ENCODE data around the gene ATXN7L2. TPM values are rescaled to one million over a fixed set of nuclear protein-coding genes. Genes with fewer than 3 reads are reported as not detected.

ATXN7L2 gene
- total and polyA plus RNA-seq, 10 of the 15 experiments (the other 5 are each of a cell fraction or from before 2014, with no cell fraction given): 0.27 to 7.4 (median 4.9) TPM

DNA sequence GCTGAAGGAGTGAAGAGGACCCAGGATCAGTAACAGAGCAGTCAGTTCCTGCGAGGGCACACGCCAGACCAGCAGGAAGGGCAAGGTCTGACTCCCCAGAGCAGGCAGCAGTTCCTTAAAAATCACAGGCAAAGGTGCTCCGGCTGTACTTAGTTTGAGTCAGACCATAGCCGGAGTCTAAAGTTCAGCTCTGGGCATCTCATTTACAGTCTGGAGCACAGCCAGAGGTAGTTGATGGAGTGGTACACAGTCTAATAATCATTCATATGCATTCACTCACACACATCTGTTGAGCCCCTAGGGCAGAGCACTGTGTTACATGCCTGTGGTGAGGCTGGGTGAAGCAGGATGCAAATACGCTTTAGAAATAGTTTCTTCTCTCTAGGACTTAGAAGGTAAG lies 33.2 kb downstream of the ATXN7L2 start (continued):
- no peak for TF ChIP-seq RELB (IDR thresholded peaks at IDR 0.05; ENCODE audit: low read depth)

DNA sequence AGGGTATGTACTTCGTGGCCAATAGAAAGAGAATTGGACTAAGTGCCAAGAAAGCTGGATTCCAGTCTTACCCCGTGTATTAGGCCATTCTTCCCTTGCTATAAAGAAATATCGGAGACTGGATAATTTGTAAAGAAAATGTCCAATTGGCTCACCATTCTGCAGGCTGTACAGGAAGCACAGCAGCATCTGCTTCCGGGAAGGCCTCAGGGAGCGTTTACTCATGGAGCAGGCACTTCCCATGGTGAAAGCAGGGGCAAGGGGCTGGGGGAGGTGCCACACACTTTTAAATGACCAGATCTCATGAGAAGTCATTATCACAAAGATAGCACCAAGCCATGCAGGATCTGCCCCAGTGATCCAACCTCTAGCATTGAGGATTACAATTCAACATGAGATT lies 33.6 kb downstream of the ATXN7L2 start:
- Histone ChIP-seq H3K79me2 (ENCODE audit: control insufficient read depth, insufficient read depth, low read length) (no peaks in the 10 kb centered on the region), H3K4me1 (ENCODE audit: control insufficient read depth, insufficient read depth, low read length) (no peaks in the 10 kb centered on the region), H4K20me1 (ENCODE audit: control insufficient read depth, insufficient read depth) (no peaks in the 10 kb centered on the region), H3K9ac (ENCODE audit: control insufficient read depth, insufficient read depth, low read length) (no peak overlapping the region), H3K4me3 (no peak overlapping the region), H3K9me3 (replicated peaks; ENCODE audit: control insufficient read depth, insufficient read depth, low read length) (no peaks in the 10 kb centered on the region), H3K4me2 (ENCODE audit: control insufficient read depth, insufficient read depth) (no peak overlapping the region), H3K27me3 (replicated peaks in 1 of 2; ENCODE audit: control insufficient read depth in 2 of 2, insufficient read depth in 2 of 2, low read length in 1 of 2) (peaks cover 0 to 3% of the 10 kb centered on the region in 2 experiments; a peak in 3 of 4 replicates), H3K36me3 (ENCODE audit: control insufficient read depth in 2 of 2, insufficient read depth in 2 of 2, low read length in 1 of 2) (no peaks in the 10 kb centered on the region), H2AFZ (ENCODE audit: control insufficient read depth, low read depth, low read length) (no peak overlapping the region), H3K27ac (ENCODE audit: control insufficient read depth, insufficient read depth) (no peak overlapping the region)
- WGBS (ENCODE audit: insufficient coverage, insufficient replicate concordance, low lambda C conversion rate, missing lambda C conversion rate): 54% methylated on average over 5 of the region's 5 CpGs
- no peak for DNase-seq (ENCODE audit: low read depth, low spot score)
- ATAC-seq: no peak
- in situ Hi-C loops (cut with MboI) (no loop called here), intact Hi-C loops (cut with micrococcal nuclease; ENCODE audit: unreplicated experiment) (no loop called here)
- ChIA-PET CTCF (interaction anchor here (1.2 to 19.4 kb wide), 4 partner anchors 11 to 122 kb away, joined by 3 to 240 read pairs (median 27); partner anchors contain the start of gene CYB561D1), SMC1A (ENCODE audit: uncharacterized antibody, unreplicated experiment) (interaction anchor here (1.2 kb wide), 1 partner anchor 15 kb away, joined by 4 read pairs; no protein-coding TSS in a partner anchor), POLR2A (interaction anchor here (1.0 kb wide), 1 partner anchor 12 kb away, joined by 4 read pairs; no protein-coding TSS in a partner anchor), RAD21 (ENCODE audit: unreplicated experiment) (no interaction called here)
- no TSS peak for BruUV-seq (replicated peaks)
- no peak for FAIRE-seq
- TF ChIP-seq RB1 (IDR thresholded peaks at IDR 0.05; ENCODE audit: borderline replicate concordance) (no peak), NFIC (IDR thresholded peaks at IDR 0.05; ENCODE audit: low read depth, low read length) (no peak), EP300 (IDR thresholded peaks at IDR 0.05; ENCODE audit: borderline replicate concordance in 1 of 2, control insufficient read depth in 1 of 2, low read depth in 2 of 2, low read length in 2 of 2) (no peak), KDM1A (IDR thresholded peaks at IDR 0.05; ENCODE audit: borderline replicate concordance) (no peak), IRF4 (IDR thresholded peaks at IDR 0.05; ENCODE audit: low read depth, low read length) (no peak), ZNF687 (IDR thresholded peaks at IDR 0.05) (no peak), SIX5 (IDR thresholded peaks at IDR 0.05; ENCODE audit: low read depth, low read length, severe bottlenecking) (no peak), RAD51 (IDR thresholded peaks at IDR 0.05) (no peak), SMAD5 (IDR thresholded peaks at IDR 0.05; ENCODE audit: low read depth) (no peak), TAF1 (IDR thresholded peaks at IDR 0.05; ENCODE audit: borderline replicate concordance, low read depth, low read length) (no peak)
- TF ChIP-seq, protein P1, sequence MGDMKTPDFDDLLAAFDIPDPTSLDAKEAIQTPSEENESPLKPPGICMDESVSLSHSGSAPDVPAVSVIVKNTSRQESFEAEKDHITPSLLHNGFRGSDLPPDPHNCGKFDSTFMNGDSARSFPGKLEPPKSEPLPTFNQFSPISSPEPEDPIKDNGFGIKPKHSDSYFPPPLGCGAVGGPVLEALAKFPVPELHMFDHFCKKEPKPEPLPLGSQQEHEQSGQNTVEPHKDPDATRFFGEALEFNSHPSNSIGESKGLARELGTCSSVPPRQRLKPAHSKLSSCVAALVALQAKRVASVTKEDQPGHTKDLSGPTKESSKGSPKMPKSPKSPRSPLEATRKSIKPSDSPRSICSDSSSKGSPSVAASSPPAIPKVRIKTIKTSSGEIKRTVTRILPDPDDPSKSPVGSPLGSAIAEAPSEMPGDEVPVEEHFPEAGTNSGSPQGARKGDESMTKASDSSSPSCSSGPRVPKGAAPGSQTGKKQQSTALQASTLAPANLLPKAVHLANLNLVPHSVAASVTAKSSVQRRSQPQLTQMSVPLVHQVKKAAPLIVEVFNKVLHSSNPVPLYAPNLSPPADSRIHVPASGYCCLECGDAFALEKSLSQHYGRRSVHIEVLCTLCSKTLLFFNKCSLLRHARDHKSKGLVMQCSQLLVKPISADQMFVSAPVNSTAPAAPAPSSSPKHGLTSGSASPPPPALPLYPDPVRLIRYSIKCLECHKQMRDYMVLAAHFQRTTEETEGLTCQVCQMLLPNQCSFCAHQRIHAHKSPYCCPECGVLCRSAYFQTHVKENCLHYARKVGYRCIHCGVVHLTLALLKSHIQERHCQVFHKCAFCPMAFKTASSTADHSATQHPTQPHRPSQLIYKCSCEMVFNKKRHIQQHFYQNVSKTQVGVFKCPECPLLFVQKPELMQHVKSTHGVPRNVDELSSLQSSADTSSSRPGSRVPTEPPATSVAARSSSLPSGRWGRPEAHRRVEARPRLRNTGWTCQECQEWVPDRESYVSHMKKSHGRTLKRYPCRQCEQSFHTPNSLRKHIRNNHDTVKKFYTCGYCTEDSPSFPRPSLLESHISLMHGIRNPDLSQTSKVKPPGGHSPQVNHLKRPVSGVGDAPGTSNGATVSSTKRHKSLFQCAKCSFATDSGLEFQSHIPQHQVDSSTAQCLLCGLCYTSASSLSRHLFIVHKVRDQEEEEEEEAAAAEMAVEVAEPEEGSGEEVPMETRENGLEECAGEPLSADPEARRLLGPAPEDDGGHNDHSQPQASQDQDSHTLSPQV (IDR thresholded peaks at IDR 0.05): no peak

All from GM12878 (cell line).